ENCODE results near the gene SGK1.

SGK1 gene

GRCh38 chr6:134247231-134247833 is 70.6 kb downstream of the SGK1 start:
- DNase-seq (ENCODE audit: low read depth in 2 of 2) = no peak
- H3K4me3 ChIP-seq (replicated peaks in 1 of 2; ENCODE audit: low read depth in 2 of 2, low read length in 2 of 2) = no peak overlapping the region
- TF ChIP-seq CTCF (IDR thresholded peaks at IDR 0.05; ENCODE audit: low read depth, low read length) = no peak

- no peak for DNase-seq (ENCODE audit: low read depth in 2 of 2)
- TF ChIP-seq CTCF (IDR thresholded peaks at IDR 0.05; ENCODE audit: low read depth, low read length) = no peak
- H3K4me3 ChIP-seq (replicated peaks in 1 of 2; ENCODE audit: low read depth in 2 of 2, low read length in 2 of 2) = no peak overlapping the region
Measured at GRCh38 chr6:134245706-134246105, 72.2 kb downstream of the SGK1 start.

- DNase-seq (ENCODE audit: low read depth in 2 of 2) = peak; percentile 76 to 82
Measured at GRCh38 chr6:134245041-134245440, 72.9 kb downstream of the SGK1 start.

GRCh38 chr6:134240665-134241431 is 77.1 kb downstream of the SGK1 start:
- no peak overlapping the region for H3K4me3 ChIP-seq (replicated peaks in 1 of 2; ENCODE audit: low read depth in 2 of 2, low read length in 2 of 2)
- DNase-seq (ENCODE audit: low read depth in 2 of 2) = no peak
- TF ChIP-seq CTCF (IDR thresholded peaks at IDR 0.05; ENCODE audit: low read depth, low read length) = no peak

More at GRCh38 chr6:134245041-134245440, 72.9 kb downstream of the SGK1 start:
- no peak for TF ChIP-seq CTCF (IDR thresholded peaks at IDR 0.05; ENCODE audit: low read depth, low read length)
- H3K4me3 ChIP-seq (replicated peaks in 1 of 2; ENCODE audit: low read depth in 2 of 2, low read length in 2 of 2) = no peak overlapping the region

- no peak for TF ChIP-seq CTCF (IDR thresholded peaks at IDR 0.05; ENCODE audit: low read depth, low read length)
- H3K4me3 ChIP-seq (replicated peaks in 1 of 2; ENCODE audit: low read depth in 2 of 2, low read length in 2 of 2) = no peak overlapping the region
- DNase-seq (ENCODE audit: low read depth in 2 of 2) = peak; percentile 29 to 44
Measured at GRCh38 chr6:134238960-134239795, 78.7 kb downstream of the SGK1 start.

GRCh38 chr6:134238006-134238405 is 79.9 kb downstream of the SGK1 start:
- DNase-seq (ENCODE audit: low read depth in 2 of 2) = no peak
- no peak overlapping the region for H3K4me3 ChIP-seq (replicated peaks in 1 of 2; ENCODE audit: low read depth in 2 of 2, low read length in 2 of 2)
- TF ChIP-seq CTCF (IDR thresholded peaks at IDR 0.05; ENCODE audit: low read depth, low read length) = no peak

All from cardiac fibroblast (primary cell).